Coronary artery (tissue), 2 donors: ENCODE data around the gene SLC26A8.
"Not testable (repeated sequence)": the region's sequence is repeated elsewhere in the genome, so short reads cannot be mapped to it uniquely, and the experiment has no call there.

Experiments
- DNase-seq: peaks from one replicate; pipeline ENCODE4 v3.0.0-alpha.2; 2017; ENCODE audit warnings: low spot score
- H3K27ac ChIP-seq, 2 donors: fragments of 200-600 bp; sonication (generic); one replicate each; pipeline ENCODE4 v1.5.1; 2016 to 2019
- H3K4me3 ChIP-seq: fragments of 200-600 bp; sonication (generic); 2 replicates; pipeline ENCODE4 v1.5.1; 2016; ENCODE audit warnings: mild to moderate bottlenecking, moderate library complexity
- TF ChIP-seq, protein P1 (sequence below): fragments of 200-600 bp; sonication (generic); IDR thresholded peaks from one replicate; pipeline ENCODE4 v1.5.1; 2019; ENCODE audit warnings: antibody characterized with exemption

Gene SLC26A8

DNA sequence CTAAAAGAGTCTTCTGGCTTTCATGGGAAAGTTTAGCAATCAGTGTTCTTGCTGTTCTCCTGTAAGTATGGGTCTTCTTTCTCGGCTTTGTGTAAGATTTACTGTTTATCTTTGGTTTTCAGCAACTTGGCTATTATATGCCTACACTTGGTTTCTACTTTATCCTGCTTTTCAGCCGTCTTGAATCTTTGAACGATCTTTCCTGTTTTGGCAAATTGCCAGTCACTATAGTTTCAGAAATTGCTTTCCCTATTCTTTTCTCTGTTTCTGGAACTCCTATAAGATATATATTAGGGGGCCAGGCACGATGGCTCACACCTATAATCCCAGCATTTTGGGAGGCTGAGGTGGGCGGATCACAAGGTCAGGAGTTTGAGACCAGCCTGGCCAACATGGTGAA is 89.0 kb downstream of the SLC26A8 start:
- Histone ChIP-seq H3K4me3 (no peak overlapping the region), H3K27ac (no peak overlapping the region)
- TF ChIP-seq, protein P1, sequence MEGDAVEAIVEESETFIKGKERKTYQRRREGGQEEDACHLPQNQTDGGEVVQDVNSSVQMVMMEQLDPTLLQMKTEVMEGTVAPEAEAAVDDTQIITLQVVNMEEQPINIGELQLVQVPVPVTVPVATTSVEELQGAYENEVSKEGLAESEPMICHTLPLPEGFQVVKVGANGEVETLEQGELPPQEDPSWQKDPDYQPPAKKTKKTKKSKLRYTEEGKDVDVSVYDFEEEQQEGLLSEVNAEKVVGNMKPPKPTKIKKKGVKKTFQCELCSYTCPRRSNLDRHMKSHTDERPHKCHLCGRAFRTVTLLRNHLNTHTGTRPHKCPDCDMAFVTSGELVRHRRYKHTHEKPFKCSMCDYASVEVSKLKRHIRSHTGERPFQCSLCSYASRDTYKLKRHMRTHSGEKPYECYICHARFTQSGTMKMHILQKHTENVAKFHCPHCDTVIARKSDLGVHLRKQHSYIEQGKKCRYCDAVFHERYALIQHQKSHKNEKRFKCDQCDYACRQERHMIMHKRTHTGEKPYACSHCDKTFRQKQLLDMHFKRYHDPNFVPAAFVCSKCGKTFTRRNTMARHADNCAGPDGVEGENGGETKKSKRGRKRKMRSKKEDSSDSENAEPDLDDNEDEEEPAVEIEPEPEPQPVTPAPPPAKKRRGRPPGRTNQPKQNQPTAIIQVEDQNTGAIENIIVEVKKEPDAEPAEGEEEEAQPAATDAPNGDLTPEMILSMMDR = no peak
- no peak for DNase-seq

DNA sequence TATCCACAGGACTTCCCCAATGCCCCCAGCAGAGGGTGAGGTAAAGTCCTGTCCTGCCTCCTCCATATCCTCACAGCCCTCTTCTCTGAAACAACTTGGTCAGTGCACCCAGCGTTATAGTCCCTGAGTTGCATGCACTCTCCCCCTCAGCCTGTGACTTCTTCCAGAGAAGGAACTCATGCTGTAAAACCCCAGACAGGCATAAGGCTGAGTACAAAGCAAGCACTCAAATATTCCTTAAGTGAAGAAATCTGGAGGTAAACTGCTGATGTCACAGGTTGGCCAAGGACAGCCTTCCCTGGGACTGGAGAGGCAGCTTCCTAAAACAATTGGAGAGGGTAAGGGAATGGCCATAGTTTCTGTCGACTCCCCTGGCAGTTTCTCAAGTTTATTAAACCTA is 90.6 kb downstream of the SLC26A8 start:
- Histone ChIP-seq H3K4me3 (no peak overlapping the region), H3K27ac (no peak overlapping the region)
- DNase-seq = no peak
- TF ChIP-seq, protein P1 = no peak

DNA sequence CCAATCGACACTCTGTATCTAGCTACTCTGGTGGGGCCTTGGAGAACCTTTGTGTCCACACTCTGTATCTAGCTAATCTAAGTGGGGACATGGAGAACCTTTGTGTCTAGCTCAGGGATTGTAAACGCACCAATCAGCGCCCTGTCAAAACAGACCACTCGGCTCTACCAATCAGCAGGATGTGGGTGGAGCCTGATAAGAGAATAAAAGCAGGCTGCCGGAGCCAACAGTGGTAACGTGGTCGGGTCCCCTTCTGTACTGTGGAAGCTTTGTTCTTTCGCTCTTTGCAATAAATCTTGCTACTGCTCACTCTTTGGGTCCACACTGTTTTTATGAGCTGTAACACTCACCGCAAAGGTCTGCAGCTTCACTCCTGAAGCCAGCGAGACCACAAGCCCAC is 92.6 kb downstream of the SLC26A8 start:
- not testable (repeated sequence) for H3K27ac ChIP-seq, DNase-seq, H3K4me3 ChIP-seq

DNA sequence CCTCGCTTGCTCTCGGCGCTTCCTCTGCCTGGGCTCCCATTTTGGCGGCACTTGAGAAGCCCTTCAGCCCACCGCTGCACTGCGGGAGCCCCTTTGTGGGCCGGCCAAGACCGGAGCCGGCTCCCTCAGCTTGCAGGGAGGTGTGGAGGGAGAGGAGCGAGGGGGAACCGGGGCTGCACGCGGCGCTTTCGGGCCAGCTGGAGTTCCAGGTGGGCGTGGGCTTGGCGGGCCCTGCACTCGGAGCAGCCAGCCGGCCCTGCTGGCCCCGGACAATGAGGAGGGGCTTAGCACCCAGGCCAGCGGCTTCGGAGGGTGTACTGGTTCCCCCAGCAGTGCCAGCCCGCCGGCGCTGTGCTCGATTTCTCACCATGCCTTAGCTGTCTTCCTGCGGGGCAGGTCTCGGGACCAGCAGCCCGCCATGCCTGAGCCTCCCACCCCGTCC is 93.3 kb downstream of the SLC26A8 start:
- Histone ChIP-seq H3K27ac (no peak overlapping the region), H3K4me3 (no peak overlapping the region)
- TF ChIP-seq, protein P1 = no peak
- DNase-seq = no peak

DNA sequence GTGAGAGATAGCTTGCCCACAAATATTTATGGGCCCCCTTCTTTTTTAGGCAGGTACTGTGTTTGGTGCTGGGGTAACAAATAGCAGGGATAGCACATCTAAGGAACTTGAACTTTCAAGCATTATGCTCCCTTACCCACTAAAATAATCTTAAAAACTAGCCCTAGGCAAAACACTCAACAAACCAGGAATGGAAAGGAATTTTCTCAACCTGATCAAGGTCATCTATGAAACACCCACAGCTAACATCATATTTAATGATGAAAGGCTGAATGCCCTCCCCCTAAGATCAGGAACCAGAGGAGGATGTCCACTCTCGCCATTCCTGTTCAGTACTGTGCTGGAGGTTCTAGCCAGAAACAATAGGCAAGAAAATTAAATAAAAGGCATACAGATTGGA is 94.8 kb downstream of the SLC26A8 start:
- Histone ChIP-seq H3K27ac (no peak overlapping the region), H3K4me3 (no peak overlapping the region)
- TF ChIP-seq, protein P1 = no peak
- DNase-seq = no peak

DNA sequence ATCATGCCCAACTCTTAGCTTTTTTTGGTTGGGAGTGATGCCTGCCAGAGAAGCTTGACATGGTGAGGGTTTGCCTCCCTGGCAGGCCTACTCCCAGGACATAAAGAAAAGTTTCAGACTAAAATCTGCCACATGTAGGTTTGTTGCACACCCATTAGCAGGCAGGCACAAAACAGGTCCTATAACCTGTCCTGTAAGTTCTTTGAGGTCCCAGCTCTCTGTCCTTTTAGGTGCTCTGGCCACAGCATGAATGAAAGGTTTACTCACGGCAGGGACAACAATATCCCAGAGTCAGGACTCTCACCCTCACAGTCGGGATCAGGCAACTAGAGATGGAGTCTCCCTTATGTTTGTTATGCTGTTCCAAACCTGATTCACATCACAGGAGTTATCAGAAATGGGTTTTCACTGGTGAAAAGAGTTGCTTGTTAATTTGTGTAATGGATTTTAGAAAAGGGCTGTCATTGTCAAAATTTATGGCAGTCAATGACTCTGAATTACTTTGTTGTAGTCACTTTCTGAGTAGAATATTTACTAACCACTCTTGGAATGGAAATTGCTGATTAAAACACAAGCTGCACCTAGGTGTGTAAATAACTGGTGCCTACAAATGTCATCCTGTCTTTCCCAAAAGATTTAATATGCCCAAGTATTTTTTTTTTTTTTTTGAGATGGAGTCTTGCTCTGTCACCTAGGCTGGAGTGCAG is 97.8 kb downstream of the SLC26A8 start:
- Histone ChIP-seq H3K4me3 (no peak overlapping the region), H3K27ac (no peak overlapping the region)
- TF ChIP-seq, protein P1 = no peak
- DNase-seq = no peak

DNA sequence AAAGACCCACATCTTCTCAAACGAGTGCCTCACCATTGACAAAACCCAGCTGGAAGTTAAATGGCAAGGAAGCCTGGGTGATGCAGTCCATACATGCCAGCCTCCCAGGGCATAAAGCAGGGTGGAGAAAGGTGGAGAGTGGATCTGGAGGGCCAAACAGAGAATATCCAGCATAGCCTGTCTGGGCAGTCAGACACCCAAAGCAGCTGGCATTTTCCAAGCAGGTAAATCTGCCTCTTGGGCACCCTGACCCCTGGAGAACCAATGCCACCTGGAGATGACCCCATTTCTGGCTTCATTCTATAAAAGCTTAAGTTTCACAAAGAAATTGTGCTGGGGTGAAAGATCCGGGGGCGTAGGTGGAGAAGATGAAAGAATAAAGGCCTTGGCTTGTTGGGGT is 98.5 kb downstream of the SLC26A8 start:
- TF ChIP-seq, protein P1 = no peak
- H3K27ac ChIP-seq = no peak overlapping the region
- H3K4me3 ChIP-seq = no peak overlapping the region

More for the DNA sequence above, 98.5 kb downstream of the SLC26A8 start:
- no peak for DNase-seq
